MCF 10A (cell line): ENCODE measurements around the gene VARS1. TPM values are rescaled to one million over a fixed set of nuclear protein-coding genes. Genes with fewer than 3 reads are reported as not detected.
"Not testable (repeated sequence)": the region's sequence is repeated elsewhere in the genome, so short reads cannot be mapped to it uniquely, and the experiment has no call there.

Source experiments
- BruUV-seq: library from RNA; stranded (reverse); fragments of 400-500 nt; replicated peaks from 2 replicates; lab custom pipeline; 2021; lab: Mats Ljungman, UMichigan
- CTCF ChIA-PET: fragments of 300-600 bp; sonication (Branson Sonifier 250); formaldehyde crosslinking; extraction: SDS; loops from one replicate; lab custom pipeline; 2021; ENCODE audit warnings: antibody characterized with exemption, inconsistent platforms; lab: Yijun Ruan, JAX
- POLR2A ChIA-PET: fragments of 300-600, 350-650 bp; sonication (Branson Sonifier 250); formaldehyde crosslinking; extraction: SDS; loops from one replicate; lab custom pipeline; 2020; ENCODE audit warnings: antibody characterized with exemption, inconsistent platforms; lab: Yijun Ruan, JAX
- DNase-seq: peaks from one replicate; pipeline ENCODE4 v3.0.0-alpha.2; 2018; ENCODE audit not compliant: unreplicated experiment
- H3K27ac Mint-ChIP-seq: one replicate; pipeline ENCODE4 v1.8.0; 2022; ENCODE audit warnings: mild to moderate bottlenecking, low read depth, mixed read lengths; ENCODE audit not compliant: unreplicated experiment
- H3K27me3 Mint-ChIP-seq: one replicate; pipeline ENCODE4 v1.8.0; 2022; ENCODE audit warnings: mixed read lengths; ENCODE audit not compliant: insufficient read depth, unreplicated experiment
- H3K36me3 Mint-ChIP-seq: one replicate; pipeline ENCODE4 v1.8.0; 2022; ENCODE audit warnings: mild to moderate bottlenecking, moderate library complexity, mixed read lengths; ENCODE audit not compliant: insufficient read depth, unreplicated experiment
- H3K4me1 Mint-ChIP-seq: one replicate; pipeline ENCODE4 v1.8.0; 2022; ENCODE audit warnings: mixed read lengths; ENCODE audit not compliant: insufficient read depth, unreplicated experiment
- H3K4me3 Mint-ChIP-seq: one replicate; pipeline ENCODE4 v1.8.0; 2022; ENCODE audit warnings: mild to moderate bottlenecking, moderate library complexity, mixed read lengths; ENCODE audit not compliant: unreplicated experiment
- H3K9me3 Mint-ChIP-seq: one replicate; pipeline ENCODE4 v1.8.0; 2022; ENCODE audit warnings: mixed read lengths; ENCODE audit not compliant: unreplicated experiment
- CTCF ChIP-seq: fragments of 200-600 bp; IDR thresholded peaks from one replicate; pipeline ENCODE4 v1.8.0; 2022; ENCODE audit warnings: antibody characterized with exemption, mild to moderate bottlenecking; ENCODE audit not compliant: unreplicated experiment
- intact Hi-C: fragments of 100-400 bp; cut with micrococcal nuclease; formaldehyde crosslinking; loops from 2 replicates; pipeline ENCODE4 v1.14.1; 2022
- total RNA-seq: library from RNA; stranded (reverse); gene quantifications from 2 replicates; pipeline ENCODE4 v1.2.3, GENCODE V29; 2022

VARS1 gene
- total RNA-seq, 1 experiment from 2014 or later, result 200 TPM

DNA sequence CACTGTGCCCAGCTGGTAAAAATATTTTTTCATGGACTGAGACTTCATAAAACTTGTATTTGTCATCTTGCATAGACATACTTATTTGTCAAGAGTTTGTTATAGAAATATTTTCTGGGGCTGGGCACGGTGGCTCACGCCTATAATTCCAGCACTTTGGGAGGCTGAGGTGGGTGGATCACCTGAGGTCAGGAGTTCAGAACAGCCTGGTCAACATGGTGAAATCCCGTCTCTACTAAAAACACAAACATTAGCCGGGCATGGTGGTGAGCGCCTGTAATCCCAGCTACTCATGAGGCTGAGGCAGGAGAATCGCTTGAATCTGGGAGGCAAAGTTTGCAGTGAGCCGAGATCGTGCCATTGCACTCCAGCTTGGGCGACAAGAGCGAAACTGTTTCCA is 13.0 kb upstream of the VARS1 start:
- POLR2A ChIA-PET, result interaction anchor here (0.9 to 4.3 kb wide), 4 partner anchors 14 to 22 kb away, joined by 3 to 69 read pairs (median 18); partner anchors contain the start of genes HSPA1B and VARS1
- H3K4me3 Mint-ChIP-seq, BruUV-seq, intact Hi-C loops, DNase-seq, H3K4me1 Mint-ChIP-seq, H3K36me3 Mint-ChIP-seq, H3K27ac Mint-ChIP-seq, H3K27me3 Mint-ChIP-seq, H3K9me3 Mint-ChIP-seq: not testable (repeated sequence)
- CTCF ChIA-PET, result interaction anchor here (0.6 to 1.2 kb wide), 3 partner anchors 10 to 22 kb away, joined by 3 to 4 read pairs (median 4); no protein-coding TSS in a partner anchor

GRCh38 chr6:31806470-31807272 is 11.1 kb upstream of the VARS1 start, which contains the start of gene LSM2:
Gene LSM2 (minus strand): TSS chr6:31806966. CDS start chr6:31806757, 209 bp downstream.
- ChIA-PET POLR2A (interaction anchor here (0.6 to 4.3 kb wide), 35 partner anchors 8 to 384 kb away, joined by 3 to 69 read pairs (median 5); partner anchors contain the start of genes ABHD16A, BAG6, C6orf47 and CLIC1), CTCF (interaction anchor here (0.7 to 3.1 kb wide), 12 partner anchors 8 to 94 kb away, joined by 3 to 22 read pairs (median 4); partner anchors contain the start of genes HSPA1A, HSPA1B, HSPA1L and VARS1)
- peak within 1 kb of the TSS; percentile 82 for H3K4me3 Mint-ChIP-seq
- peaks cover 6% of the 10 kb centered on the region for H3K4me1 Mint-ChIP-seq
- DNase-seq, result peak; percentile 98
- no peaks in the 10 kb centered on the region for H3K27me3 Mint-ChIP-seq
- H3K36me3 Mint-ChIP-seq, result peaks cover 19% of the 10 kb centered on the region
- peak; percentile 27 for TF ChIP-seq CTCF
- intact Hi-C loops, result no loop called here
- H3K27ac Mint-ChIP-seq, result peak within 1 kb of the TSS; percentile 84
- H3K9me3 Mint-ChIP-seq, result no peaks in the 10 kb centered on the region
- no TSS peak for BruUV-seq

GRCh38 chr6:31805939-31806469 is 10.5 kb upstream of the VARS1 start:
- H3K4me3 Mint-ChIP-seq, result peak overlapping the region; percentile 82
- peaks cover 25% of the 10 kb centered on the region for H3K36me3 Mint-ChIP-seq
- H3K4me1 Mint-ChIP-seq, result peaks cover 6% of the 10 kb centered on the region
- ChIA-PET POLR2A (interaction anchor here (0.7 to 4.3 kb wide), 21 partner anchors 8 to 154 kb away, joined by 3 to 69 read pairs (median 12); partner anchors contain the start of genes ABHD16A, BAG6, C6orf47 and CLIC1), CTCF (interaction anchor here (0.6 to 3.1 kb wide), 11 partner anchors 9 to 1344 kb away, joined by 3 to 22 read pairs (median 4); partner anchors contain the start of genes HSPA1A, HSPA1B, HSPA1L and VARS1)
- intact Hi-C loops, result no loop called here
- BruUV-seq, result TSS peak; percentile 49
- peak overlapping the region; percentile 84 for H3K27ac Mint-ChIP-seq
- H3K27me3 Mint-ChIP-seq, result no peaks in the 10 kb centered on the region
- no peaks in the 10 kb centered on the region for H3K9me3 Mint-ChIP-seq
- peak; percentile 19 for DNase-seq
- TF ChIP-seq CTCF, result no peak

DNA sequence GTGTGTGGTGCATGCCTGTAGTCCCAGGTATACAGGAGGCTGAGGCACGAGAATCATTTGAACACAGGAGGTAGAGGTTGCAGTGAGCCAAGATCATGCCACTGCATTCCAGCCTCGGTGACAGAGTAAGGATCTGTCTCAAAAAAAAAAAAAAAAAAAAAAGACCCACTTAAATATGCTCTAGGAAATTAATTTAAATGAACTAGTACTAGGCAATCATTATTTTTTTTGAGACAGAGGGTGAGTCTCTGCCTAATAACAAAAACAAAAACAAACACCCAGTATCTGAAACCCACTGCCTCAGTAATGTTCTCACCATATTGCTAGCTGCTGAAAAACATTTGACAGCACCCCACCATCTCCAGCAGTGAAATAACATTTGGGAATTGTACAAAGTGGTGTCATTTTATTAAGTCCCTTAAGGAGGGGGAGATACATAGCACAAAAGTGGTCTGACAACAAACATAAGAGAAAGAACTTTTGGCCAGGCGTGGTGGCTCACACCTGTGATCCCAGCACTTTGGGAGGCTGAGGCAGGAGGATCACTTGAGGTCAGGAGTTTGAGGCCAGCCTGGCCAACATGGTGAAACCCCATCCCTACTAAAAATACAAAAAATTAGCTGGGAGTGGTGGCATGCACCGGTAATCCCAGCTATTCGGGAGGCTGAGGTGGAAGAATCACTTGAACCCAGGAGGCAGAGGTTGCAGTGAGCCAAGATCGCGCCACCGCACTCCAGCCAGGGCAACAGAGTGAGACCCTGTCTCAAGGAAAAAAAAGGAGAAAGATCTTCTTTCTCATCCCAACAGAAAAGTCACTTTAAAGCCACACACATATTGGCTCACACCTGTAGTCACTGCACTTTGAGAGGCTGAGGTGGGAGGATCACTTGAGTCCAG is 5.7 kb upstream of the VARS1 start:
- DNase-seq, intact Hi-C loops, BruUV-seq, H3K27me3 Mint-ChIP-seq, H3K4me1 Mint-ChIP-seq, H3K27ac Mint-ChIP-seq, H3K4me3 Mint-ChIP-seq, H3K9me3 Mint-ChIP-seq: not testable (repeated sequence)
- CTCF ChIA-PET, result interaction anchor here (0.6 to 0.7 kb wide), 2 partner anchors 10 to 121 kb away, joined by 3 read pairs; no protein-coding TSS in a partner anchor
- POLR2A ChIA-PET, result interaction anchor here (0.9 to 1.3 kb wide), 2 partner anchors 26 to 33 kb away, joined by 4 to 5 read pairs; partner anchors contain the start of gene HSPA1B
- peaks cover 57% of the 10 kb centered on the region for H3K36me3 Mint-ChIP-seq
